ENCODE measurements around the gene EML1. TPM values are rescaled to one million over a fixed set of nuclear protein-coding genes. Genes with fewer than 3 reads are reported as not detected.

EML1 gene
- total RNA-seq, 6 experiments from 2014 or later = 3.3 to 6.8 (median 4.5) TPM

DNA sequence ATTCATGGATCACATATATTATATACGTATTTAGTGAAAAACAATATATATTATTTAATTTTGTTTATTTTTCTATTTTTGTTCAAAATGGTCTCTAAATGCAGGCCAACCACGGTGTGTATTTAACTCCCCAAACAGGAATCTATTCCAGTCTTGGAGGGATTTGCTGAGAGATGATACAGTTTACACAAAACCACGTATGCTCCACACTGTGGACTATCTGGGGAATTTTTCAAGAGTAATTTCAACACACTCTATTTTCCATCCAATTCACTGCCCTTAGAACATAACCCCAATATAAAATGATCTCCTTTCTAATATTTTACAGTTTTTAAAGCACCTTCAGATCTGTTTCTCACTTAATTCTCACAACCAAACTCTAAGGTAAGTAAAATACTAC, 15.3 kb downstream of the EML1 start:
- H3K4me1 ChIP-seq = no peaks in the 10 kb centered on the region
- H3K4me3 ChIP-seq = no peak overlapping the region
- no peaks in the 10 kb centered on the region for H3K27me3 ChIP-seq
- TF ChIP-seq, protein P1, sequence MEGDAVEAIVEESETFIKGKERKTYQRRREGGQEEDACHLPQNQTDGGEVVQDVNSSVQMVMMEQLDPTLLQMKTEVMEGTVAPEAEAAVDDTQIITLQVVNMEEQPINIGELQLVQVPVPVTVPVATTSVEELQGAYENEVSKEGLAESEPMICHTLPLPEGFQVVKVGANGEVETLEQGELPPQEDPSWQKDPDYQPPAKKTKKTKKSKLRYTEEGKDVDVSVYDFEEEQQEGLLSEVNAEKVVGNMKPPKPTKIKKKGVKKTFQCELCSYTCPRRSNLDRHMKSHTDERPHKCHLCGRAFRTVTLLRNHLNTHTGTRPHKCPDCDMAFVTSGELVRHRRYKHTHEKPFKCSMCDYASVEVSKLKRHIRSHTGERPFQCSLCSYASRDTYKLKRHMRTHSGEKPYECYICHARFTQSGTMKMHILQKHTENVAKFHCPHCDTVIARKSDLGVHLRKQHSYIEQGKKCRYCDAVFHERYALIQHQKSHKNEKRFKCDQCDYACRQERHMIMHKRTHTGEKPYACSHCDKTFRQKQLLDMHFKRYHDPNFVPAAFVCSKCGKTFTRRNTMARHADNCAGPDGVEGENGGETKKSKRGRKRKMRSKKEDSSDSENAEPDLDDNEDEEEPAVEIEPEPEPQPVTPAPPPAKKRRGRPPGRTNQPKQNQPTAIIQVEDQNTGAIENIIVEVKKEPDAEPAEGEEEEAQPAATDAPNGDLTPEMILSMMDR (IDR thresholded peaks at IDR 0.05) = no peak
- no peak for TF ChIP-seq POLR2A (IDR thresholded peaks at IDR 0.05)
- H3K27ac ChIP-seq = no peak overlapping the region
- H3K36me3 ChIP-seq = no peaks in the 10 kb centered on the region
- intact Hi-C loops (cut with DNase I) = no loop called here
- 69% methylated on average over 3 of the region's 3 CpGs for WGBS (ENCODE audit: insufficient coverage, low coverage, low lambda C conversion rate, missing lambda C conversion rate)
- ATAC-seq (no peak), DNase-seq (no peak)
- H3K9me3 ChIP-seq = no peaks in the 10 kb centered on the region

DNA sequence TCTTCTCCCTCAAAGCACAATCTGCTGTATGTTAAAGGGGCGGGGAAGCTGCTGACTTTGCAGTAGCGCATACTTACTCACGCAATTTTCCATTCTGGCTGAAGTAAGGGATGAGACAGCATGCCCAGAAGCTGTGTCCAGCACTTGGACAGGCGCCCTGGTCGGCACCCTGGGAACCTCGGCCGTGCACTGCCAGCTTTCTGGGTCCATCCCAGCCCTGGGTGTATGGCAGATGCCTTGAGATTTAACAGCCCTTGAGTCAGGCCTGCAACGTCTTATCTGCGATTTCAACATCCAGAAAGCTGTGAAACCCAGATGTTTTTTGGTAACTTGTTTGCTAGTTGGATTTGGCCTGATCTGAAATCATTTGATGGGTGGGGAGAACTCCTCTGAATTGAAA, 16.1 kb downstream of the EML1 start:
- TF ChIP-seq, protein P1 (IDR thresholded peaks at IDR 0.05) = no peak
- no peak for TF ChIP-seq POLR2A (IDR thresholded peaks at IDR 0.05)
- intact Hi-C loops (cut with DNase I) = no loop called here
- peak in 1 of 4 donors; percentile 22 for ATAC-seq
- Histone ChIP-seq H3K4me3 (no peak overlapping the region), H3K27me3 (no peaks in the 10 kb centered on the region), H3K36me3 (no peaks in the 10 kb centered on the region), H3K27ac (no peak overlapping the region), H3K4me1 (no peaks in the 10 kb centered on the region), H3K9me3 (no peaks in the 10 kb centered on the region)
- DNase-seq = no peak
- WGBS (ENCODE audit: insufficient coverage, low coverage, low lambda C conversion rate, missing lambda C conversion rate) = 71% methylated on average over 7 of the region's 9 CpGs

DNA sequence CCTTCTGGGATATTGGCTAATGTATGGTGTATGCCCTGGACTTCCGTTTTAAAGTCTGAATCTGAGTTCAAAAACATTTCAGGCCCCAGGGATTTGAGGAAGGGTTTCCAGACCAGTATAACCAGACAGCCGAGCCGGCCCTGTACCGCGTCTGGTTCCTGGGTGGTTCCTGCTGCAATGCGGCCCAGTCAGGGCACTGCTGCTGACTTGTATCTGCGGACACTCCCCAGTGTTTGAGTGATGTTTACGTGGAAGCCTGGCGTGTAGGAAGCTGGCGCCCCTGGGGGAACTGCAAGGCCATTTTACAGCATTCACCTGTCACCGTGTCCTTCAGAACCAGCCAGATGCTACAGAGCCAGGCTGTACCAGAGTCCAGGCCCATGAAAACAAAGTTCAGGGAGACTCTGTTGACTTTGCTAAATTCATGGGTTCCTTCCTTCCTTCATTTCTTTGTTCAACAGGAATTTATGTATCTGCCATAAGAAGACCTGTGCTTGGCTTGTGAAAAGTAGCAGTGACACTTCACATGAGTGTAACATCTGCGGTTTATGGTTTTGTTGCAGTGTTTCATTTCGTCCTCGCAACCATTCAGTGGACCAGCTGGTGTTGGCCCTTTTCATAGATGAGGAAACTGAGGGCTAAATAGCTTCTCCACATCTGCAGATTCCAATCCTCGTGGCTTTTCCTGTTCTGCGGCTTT, 16.8 kb downstream of the EML1 start:
- Histone ChIP-seq H3K4me3 (no peak overlapping the region), H3K4me1 (no peaks in the 10 kb centered on the region), H3K36me3 (no peaks in the 10 kb centered on the region), H3K27me3 (no peaks in the 10 kb centered on the region), H3K27ac (no peak overlapping the region), H3K9me3 (no peaks in the 10 kb centered on the region)
- intact Hi-C loops (cut with DNase I) = no loop called here
- DNase-seq = no peak
- TF ChIP-seq, protein P1 (IDR thresholded peaks at IDR 0.05) = no peak
- no peak for TF ChIP-seq POLR2A (IDR thresholded peaks at IDR 0.05)
- no peak for ATAC-seq
- WGBS (ENCODE audit: insufficient coverage, low coverage, low lambda C conversion rate, missing lambda C conversion rate) = 83% methylated on average over 9 of the region's 16 CpGs

DNA sequence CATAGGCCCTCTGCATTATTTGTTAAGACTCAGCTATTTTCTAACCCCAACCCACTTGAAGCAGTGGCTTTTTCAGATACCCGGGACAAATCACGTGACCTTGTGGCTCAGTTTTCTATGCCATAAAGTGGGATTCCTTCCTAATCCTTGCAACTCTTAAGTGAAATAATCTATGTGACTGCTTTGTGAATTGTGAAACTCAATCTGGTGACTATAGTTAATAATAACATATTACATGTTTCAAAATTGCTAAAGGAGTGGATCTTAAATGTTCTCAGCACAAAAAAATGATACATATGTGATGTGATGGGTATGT, 17.3 kb downstream of the EML1 start:
- Histone ChIP-seq H3K27me3 (no peaks in the 10 kb centered on the region), H3K4me3 (no peak overlapping the region), H3K4me1 (no peaks in the 10 kb centered on the region), H3K36me3 (no peaks in the 10 kb centered on the region), H3K27ac (no peak overlapping the region), H3K9me3 (no peaks in the 10 kb centered on the region)
- WGBS (ENCODE audit: insufficient coverage, low coverage, low lambda C conversion rate, missing lambda C conversion rate) = 85% methylated on average over 2 of the region's 2 CpGs
- ATAC-seq (no peak), DNase-seq (no peak)
- no peak for TF ChIP-seq POLR2A (IDR thresholded peaks at IDR 0.05)
- TF ChIP-seq, protein P1 (IDR thresholded peaks at IDR 0.05) = no peak
- intact Hi-C loops (cut with DNase I) = no loop called here

All from right lobe of liver (tissue), 6 donors.